HG02852 (cell line): ENCODE data around the gene ANKH.
A peak's percentile ranks its signal among the peaks of the same experiment; 100 is the strongest.

Source experiments
- ATAC-seq: cut with Tn5 transposase; IDR thresholded peaks from one replicate; pipeline ENCODE4 v1.9.1; 2021; ENCODE audit warnings: mild to moderate bottlenecking, moderate library complexity; ENCODE audit not compliant: unreplicated experiment

ANKH gene

GRCh38 chr5:14830210-14831005, 41.2 kb downstream of the ANKH start:
- no peak for ATAC-seq

- ATAC-seq = no peak
Observed at GRCh38 chr5:14829396-14829795, 42.2 kb downstream of the ANKH start.

GRCh38 chr5:14826714-14827113, 44.9 kb downstream of the ANKH start:
- no peak for ATAC-seq

GRCh38 chr5:14825977-14826376, 45.6 kb downstream of the ANKH start:
- no peak for ATAC-seq

GRCh38 chr5:14824499-14824898, 47.1 kb downstream of the ANKH start:
- ATAC-seq = no peak

DNA sequence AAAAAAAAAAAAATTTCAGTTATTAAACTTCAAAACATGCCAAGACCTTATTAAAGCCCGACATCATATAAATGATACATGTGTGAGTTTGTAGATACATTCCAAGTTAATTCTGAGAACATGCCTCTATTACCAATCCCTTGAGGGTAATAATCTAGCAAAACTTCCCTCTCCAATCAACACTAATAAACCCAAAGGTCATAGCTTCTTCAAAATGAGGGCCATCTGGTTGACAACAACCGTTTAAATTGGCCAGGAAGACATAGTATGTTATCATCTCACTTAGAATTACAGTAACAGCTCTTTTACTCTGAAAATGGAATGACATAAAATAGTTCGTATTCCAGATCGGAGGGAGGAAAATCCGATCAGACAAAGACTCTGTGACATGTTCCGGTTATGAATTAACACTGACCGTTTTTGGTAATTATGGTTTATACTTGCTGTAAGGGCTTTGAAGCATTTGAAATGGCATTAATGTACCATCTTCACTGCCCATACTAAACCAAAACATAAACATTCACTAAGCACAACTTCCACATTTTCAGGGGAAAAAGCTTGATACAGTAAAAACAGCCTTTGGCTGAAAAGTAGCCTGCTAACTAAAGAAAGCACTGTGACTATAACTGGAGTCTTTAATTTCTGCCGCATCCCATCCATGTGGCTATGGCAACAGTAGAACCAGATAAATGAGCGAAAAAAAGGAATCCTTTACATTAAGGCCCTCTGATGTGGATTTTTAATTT, 50.3 kb downstream of the ANKH start:
- no peak for ATAC-seq

DNA sequence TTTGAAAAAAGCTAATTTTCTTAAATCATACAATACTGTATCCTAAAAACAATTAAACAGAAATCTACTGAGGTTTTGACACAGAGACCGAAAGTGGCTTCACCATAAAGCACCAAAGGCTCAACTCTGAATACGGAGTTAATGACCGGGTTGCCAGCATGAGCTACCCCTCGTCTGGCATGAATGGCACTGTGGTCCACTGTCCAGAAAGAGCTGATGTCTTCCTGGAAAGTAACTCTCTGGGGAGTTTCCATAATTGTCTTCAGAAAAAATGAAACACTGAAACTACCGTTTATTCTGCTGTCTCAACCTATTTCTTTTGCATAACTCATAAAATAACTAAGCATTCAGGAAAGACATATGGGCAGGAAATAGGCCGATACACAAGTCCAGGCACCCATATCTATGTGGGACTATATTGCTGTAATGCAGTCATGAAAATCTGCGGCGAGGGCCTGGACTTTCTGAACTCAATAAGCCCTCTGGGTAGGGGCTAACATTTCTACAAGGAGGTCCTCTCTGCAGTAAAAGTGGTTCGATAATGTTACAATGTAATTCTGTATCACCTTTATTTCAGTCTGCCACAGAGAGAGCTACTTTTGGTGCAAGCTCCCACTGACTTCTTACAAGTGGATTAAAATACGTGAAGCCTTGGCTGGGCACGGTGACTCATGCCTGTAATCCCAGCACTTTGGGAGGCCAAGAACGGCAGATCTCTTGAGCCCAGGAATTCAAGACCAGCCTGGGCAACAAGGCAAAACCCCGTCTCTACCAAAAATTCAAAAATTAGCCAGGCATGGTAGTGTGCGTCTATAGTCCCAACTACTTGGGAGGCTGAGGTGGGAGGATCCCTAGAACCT, 52.4 kb downstream of the ANKH start:
- no peak for ATAC-seq

DNA sequence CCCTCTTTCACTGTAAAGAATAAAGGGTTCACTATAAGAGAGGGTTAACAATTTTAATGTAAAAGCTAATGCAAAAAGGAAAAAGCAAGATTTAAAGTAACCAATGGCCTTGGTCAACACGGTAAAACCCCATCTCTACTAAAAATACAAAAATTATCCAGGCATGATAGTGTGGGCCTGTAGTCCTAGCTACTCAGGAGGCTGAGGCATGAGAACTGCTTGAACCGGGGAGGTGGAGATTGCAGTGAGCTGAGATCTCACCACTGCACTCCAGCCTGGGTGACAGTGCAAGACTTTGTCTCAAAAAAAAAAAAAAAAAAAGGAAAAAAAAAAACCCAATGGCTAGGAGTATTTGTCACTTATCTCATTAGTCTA, 53.8 kb downstream of the ANKH start:
- ATAC-seq = peak; percentile 51

DNA sequence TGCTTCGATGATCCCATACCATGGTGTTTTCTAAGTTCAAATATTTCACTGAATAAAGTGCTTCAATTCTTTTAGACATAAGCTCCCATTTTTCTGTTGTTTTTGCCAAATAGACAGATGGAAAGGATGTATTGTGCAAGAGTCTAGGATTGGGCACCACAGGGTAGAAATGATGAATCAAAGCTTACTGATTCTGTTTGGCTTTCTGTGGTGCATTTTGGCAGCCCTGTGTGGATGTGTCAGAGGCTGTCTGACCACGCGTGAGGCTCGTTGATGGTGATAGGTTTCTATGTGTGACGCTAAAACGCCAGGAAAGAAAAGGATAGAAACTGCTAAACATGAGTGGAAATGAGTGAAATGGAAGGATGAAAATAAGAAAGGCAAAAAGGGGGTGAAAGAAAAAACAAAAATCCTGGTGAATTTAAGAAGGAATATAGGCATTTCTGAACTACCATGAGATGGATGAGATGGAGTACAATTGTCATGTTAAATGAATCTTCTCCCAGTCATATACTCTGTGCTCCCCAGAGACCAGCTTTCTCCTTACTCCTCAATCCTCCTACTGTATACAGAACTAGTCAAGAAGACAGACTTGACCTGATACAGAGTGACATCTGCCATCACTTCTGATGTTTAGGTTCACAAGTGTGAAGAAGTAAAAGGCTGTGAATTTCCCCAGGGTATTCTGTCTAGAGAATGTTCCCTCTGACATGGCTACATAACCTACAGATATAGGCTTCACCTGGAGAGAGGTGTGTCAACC, 54.4 kb downstream of the ANKH start:
- peak; percentile 45 for ATAC-seq

- no peak for ATAC-seq
Observed at GRCh38 chr5:14816374-14816998, 55.1 kb downstream of the ANKH start.

DNA sequence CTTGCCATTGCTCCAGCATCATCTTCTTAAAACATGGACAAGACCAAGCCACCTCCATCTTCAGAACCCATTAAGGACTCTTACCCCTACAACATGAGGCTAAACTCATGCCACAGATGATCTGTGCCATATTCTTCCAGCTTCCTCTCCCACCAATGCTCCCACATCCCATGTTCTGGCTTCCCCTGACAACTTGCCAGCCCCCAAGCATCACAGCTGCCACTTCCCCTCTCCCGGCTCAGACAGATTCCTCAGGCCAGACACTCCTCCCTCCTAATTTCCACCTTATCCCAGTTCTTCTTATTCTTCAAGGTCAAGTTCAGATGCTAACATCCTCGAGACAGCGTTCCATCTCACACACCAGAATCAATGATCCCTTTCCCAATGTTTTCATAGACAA, 57.8 kb downstream of the ANKH start:
- no peak for ATAC-seq

- no peak for ATAC-seq
Observed at GRCh38 chr5:14812166-14812565, 59.4 kb downstream of the ANKH start.

GRCh38 chr5:14810928-14811572, 60.5 kb downstream of the ANKH start:
- no peak for ATAC-seq

DNA sequence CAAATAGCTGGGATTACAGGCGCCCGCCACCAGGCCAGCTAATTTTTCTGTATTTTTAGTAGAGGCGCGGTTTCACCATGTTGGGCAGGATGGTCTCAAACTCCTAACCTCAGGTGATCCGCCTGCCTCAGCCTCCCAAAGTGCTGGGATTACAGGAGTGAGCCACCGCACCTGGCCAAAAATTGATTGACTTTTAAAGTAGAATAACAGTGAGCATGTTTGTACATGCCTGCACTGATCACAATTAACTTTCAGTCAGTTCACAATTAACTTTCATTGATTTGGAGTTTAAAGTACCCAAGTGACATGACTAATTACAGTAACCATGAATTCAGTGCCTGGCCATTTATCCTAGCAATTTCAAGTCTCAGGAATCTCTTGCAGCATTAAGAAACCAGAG, 61.3 kb downstream of the ANKH start:
- no peak for ATAC-seq

DNA sequence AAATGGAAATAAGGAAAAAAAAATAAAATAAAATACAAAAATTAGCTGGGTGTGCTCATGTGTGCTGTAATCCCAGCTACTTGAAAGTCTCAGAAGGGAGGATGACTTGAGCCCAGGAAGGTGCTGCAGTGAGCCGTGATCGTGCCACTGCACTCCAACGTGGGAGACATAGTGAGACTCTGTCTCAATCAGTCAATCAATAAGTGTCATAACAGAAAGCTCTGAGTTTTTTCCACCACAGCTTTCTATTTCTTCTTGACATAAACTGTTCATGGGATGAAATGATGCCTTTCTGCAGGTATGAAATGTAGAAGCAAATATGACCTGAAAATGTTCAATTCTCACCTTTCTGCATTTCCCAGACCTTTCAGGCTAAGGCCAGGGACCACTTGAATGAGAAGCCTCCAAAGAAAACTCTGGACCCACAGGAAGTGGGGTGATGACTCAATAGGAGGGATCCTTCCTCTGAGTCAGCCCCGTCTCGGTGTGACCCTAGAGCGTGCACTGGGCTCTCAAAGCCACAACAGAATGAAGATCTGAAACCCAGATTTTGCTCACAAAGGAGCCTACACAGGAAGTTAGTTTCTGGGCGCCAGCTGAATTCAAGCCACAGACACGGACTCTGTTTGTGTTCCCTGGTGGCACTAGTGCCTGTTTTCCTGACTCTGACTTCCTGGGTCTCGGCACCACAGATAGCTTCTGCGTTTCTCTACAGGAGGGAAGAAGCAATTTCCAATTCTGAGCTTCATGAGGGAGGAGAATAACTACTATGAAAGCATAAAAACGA, 62.0 kb downstream of the ANKH start:
- ATAC-seq = peak; percentile 99

DNA sequence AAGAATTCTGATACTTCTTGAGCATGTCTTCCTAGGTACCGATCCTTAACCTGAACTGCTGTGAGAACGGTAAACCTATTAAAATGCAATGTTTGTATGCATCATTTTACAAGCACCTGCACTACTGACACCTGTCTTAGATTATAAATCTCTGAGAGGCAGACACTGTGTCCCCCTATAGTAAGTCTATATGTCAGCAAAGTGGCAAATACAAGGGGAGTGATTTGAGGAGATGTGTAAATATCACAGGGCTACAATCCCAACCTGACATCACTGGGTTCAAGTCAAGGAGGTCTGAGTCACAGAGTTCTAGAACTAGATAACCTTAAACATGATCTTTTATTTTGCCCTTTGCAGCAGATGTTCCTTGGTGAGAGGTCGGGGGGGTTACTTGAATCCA, 64.1 kb downstream of the ANKH start:
- ATAC-seq = no peak

- ATAC-seq = no peak
Observed at GRCh38 chr5:14806456-14806855, 65.1 kb downstream of the ANKH start.

DNA sequence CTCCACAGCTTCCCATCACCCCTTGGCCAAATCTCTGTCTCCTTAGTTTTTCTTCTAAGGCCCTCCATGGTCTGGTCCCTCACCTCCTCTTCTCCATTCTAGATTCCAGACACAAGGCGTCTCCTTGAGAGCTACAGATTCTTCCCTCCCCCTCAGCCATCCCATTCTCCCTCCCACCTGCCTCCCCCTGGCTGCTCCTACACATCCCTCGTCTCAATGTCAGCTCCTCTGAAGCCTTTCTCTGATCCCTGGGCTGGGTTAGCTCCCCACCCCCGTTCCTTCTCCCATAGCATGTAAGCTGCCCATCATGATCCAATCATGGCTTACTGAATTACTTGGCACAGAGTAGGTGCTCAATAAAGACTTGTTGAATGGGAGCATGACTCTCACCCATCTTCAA, 69.0 kb downstream of the ANKH start:
- ATAC-seq = no peak

GRCh38 chr5:14801792-14802191, 69.8 kb downstream of the ANKH start:
- no peak for ATAC-seq
